GM21423 (cell line): ENCODE results near the gene FASTK.
"Not testable (repeated sequence)": the region's sequence is repeated elsewhere in the genome, so short reads cannot be mapped to it uniquely, and the experiment has no call there.

ENCODE experiments used
- ATAC-seq: cut with Tn5 transposase; IDR thresholded peaks from one replicate; pipeline ENCODE4 v1.9.1; 2021; ENCODE audit warnings: mild to moderate bottlenecking, moderate library complexity; ENCODE audit not compliant: unreplicated experiment

Gene FASTK

DNA sequence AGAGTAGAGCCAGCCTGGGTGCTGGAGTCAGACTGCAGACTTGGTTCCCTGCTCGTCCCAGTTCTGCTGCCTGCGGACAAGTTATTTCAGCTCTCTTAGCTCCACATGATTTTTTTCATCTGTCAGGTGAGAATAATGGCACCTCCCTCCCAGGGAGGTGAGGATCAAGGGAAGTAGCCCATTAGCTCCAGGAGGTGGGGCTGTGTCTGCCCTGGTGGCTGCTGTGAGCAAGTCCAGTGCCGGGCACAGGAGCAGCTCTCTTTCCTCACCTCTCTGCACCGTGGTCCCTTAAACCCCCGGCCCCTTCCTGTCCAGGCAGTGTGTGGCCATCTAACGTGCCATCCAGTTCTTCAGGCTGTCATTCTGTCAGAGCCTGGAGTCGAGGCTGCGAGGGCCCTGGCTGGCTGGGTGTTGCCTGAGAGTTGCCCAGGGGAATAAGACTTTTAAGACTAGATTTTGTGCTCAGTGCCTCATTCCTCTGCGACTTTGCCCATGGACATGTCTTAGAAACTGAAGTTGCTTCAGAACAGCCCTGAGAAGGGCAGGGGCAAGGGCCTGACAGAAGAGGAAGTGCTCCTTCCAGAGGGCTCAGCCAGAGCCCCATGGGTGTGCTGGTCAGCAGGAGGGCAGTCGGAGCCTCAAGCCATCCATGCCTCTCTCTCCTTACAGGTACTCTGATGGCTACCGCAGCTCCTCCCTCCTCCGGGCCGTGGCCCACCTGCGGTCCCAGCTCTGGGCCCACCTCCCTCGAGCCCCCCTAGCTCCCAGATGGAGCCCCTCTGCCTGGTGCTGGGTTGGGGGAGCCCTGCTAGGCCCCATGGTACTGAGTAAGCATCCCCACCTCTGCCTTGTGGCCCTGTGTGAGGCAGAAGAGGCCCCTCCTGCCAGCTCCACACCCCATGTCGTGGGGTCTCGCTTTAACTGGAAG is 47.4 kb downstream of the FASTK start:
- ATAC-seq: no peak

DNA sequence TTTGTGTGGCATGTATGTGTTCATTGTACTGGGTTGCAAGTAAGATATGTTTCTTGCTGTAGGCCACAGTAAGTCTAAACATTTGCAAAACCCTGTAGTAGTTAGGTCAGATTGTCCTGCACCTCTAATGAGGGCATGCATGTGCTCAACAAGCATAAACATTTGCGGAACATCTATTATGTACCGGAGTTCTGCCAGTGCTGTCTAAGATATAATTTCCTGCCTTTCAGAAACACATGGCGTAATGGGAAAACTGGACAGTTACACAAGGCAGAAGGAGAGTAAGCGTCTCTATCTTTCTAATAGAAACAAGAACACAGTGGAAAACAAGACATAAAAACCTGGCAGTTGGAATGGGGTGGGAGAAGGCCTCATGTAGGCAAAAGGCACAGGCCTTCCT is 49.6 kb downstream of the FASTK start:
- ATAC-seq: no peak

DNA sequence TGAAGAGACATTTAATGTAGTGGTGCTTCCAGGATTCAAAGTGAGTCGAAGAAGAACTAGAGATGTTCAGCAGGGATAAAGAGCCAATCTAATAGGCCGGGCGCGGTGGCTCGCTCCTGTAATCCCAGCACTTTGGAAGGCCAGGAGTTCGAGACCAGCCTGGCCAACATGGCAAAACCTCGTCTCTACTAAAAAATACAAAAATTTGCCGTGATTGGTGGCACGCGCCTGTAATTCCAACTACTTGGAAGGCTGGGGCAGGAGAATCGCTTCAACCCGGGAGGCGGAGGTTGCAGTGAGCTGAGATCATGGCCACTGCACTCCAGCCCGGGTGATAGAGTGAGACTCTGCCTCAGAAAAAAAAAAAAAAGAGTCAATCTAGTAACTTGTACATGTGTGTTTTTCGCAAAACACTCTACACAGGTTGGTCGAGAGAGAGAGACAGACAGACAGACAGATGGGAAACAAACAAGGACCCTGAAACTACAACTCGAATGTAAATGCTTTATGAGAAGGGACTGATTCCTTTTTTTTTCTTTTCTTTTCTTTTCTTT is 51.6 kb downstream of the FASTK start:
- no peak for ATAC-seq

DNA sequence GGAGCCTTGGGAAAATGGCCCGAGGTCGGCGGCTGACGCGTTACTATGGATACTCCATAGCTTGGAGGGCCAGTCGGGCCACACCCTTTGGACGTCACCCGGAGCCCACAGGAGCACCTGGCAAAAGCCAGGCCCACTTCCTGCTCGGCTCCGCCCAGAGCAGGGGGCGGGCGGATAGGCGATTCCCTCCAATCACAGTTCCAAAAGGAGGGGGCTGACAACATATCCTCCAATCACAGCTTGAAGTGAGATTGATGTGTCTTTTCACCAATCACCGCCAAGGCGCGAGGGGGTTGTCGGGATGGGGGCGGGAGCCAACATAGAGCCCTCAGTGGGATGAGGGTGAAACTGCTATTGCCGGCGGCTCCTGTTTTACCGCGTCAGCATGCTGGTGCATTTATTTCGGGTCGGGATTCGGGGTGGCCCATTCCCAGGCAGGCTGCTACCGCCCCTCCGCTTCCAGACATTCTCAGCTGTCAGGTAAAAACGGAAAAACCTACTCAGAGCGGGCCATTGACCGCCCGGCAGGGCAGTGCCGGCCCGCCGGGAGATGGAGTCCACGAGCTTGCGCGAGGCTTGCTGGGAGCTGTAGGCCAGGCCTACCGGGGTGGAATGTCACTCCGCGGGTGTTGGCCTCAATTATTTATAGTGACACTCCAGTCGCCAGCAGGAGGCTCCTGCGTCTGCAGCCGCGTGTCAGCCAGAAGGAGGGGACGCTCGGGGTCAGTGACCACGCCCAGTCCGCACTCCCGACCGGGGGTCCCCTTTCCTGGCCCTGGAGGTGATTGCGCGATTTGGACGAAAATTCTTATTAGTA is 52.3 kb downstream of the FASTK start, which contains the start of gene ABCB8:
ABCB8 (plus strand) TSS at position 320 of the 817 bp plus-strand sequence; CDS start at position 386, 66 bp downstream.
- peak; percentile 94 for ATAC-seq

DNA sequence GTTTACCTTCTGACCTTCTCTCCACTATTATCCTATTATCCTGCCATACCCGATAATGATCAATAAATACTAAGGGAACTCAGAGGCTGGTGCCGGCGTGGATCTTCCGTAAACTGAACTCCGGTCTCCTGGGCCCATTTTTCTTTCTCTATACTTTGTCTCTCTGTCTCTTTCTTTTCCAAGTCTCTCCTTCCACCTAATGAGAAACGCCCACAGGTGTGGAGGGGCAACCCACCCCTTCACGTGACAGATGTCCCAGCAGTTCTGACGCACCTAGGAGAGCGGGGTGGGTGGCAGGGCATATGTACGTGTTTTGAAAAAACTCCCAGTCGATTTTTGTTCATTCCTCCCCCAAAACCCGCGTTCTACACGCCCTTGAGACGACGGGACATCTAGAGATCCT is 52.9 kb downstream of the FASTK start:
- not testable (repeated sequence) for ATAC-seq

GRCh38 chr7:151026771-151027727 is 53.6 kb downstream of the FASTK start:
- ATAC-seq: not testable (repeated sequence)
